NCI-H2029 treated with DMSO at 0.1 percent for 48 hours (cell line): ENCODE data around the gene CLK4.

Experiments used
- DNase-seq: peaks from one replicate; lab custom pipeline; 2025; lab: John Stamatoyannopoulos, UW

The CLK4 gene

GRCh38 chr5:178553517-178553916 lies 73.3 kb downstream of the CLK4 start:
- no peak for DNase-seq
